NK-92 (cell line): ENCODE measurements around the gene FOXO1.

Experiments used
- DNase-seq: peaks from one replicate; lab custom pipeline; 2025; ENCODE audit not compliant: unreplicated experiment; lab: John Stamatoyannopoulos, UW

Gene FOXO1

DNA sequence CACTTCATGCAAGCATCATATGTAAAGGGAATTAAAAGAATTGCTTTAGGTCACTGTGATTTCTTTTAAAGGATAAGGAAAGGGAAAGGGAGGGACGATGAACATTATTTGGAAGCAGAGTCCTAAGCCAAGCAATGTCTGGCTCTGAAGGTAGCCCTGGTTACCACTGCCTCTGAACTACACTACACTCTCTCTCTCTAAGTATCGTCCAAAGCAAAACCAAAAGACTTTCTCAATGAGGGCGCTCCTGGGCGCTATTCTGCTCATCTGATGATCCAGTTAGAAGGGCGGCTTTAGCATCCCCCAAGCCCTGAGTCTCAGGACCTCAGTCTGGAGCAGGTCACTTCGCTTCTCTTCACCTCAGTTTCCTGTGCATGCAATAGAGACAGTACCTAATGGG lies 26.2 kb downstream of the FOXO1 start:
- DNase-seq = no peak

DNA sequence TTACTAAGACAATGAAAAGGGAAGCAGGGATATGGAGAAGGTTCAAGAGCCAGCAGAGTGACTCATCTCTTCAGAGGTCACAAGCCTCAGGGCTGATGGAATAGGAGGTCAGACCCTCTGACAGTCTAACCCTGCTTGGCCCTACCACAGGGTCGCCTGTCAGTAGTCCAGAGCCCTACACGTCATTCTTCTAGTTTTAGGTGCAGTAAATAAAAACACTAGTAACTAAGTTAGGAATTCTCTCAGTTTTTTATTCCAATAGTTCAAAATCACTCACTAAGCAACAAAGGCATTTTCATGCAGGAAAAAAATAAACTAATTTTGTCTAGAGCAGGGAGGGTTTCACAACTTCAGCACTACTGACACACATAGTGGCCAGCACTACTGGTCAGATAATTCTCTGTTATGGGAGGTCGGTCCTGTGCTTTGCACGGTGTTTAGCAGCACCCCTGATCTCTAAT lies 27.2 kb downstream of the FOXO1 start:
- DNase-seq = no peak

DNA sequence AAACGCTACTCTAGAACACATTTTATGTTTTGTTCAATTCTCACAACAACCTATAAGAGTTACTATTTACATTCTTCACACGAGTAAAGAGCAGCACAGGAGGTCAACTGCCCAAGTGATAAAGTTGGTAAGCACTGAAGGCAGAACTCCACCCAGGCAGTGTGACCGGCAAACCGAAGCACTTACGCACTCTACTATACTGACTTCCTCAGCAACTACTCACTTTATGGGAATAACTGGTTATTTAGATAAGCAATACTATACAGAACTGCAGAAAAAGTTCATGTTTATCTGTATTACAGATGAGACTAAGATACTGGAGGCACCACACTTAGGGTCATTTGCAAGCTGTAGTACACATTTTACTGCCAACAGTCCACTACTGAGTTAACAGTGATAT lies 28.8 kb downstream of the FOXO1 start:
- no peak for DNase-seq

DNA sequence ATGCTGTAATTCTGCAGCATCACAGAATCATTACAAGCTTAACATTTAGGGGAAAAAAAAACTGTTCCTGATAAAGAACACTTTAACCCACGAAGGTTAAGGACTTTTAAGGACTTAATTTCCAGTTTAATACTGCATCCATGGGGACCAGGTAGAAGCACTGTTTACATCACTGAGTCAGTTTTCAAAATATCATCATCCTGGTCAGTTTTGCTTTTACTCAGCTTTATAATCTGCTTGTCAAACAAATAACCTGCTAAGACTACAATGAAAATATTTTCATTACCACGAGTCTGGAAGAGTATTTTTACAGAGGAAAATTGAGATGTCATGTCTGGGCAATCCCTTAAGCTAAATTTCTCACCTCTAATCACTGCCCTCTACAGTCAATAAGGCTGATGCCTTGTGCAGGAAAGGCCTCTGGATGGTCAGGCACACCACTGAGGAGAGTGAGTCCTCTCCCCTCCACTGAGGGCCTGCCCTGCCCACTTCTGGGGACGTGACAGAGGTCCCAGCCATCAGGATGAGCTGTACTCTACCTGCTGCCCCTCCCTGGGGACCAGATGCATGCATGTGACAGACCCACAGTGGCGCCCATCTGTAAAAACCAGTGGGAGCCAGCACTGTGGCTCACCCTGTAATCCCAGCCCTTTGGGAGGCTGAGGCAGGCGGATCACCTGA lies 31.0 kb downstream of the FOXO1 start:
- no peak for DNase-seq

DNA sequence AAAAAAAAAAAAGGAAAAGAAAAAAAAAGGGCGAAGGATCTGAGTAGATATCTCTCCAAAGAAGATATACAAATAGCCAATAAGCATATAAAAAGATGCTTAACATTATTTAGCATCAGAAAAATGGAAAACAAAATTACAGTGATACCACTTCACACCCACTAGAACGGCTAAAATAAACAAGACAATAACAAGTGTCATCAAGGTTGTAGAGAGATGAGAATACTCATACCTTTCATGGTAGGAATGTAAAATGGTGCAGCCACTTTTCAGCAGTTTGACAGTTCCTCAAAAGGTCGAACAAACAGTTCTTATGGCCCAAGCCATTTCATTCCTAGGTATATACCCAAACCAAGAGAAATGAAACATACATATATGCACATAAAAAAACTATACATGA lies 33.5 kb downstream of the FOXO1 start:
- no peak for DNase-seq

DNA sequence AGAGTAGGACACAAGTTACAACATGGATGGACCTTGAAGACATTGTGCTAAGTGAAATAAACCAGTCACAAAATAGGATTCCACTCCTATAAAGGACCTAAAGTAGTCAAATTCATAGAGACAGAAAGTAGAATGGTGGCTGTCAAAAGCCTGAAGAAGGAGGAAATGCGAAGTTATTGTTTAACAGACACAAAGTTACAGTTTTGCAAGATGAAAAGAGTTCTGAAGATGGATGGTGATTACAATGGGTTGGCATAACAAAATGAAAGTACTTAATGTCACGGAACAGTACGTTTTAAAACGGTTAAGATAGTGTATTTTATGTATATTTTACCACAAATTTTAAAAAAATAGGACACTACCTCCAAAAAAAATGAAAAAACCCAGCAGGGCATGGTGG lies 34.8 kb downstream of the FOXO1 start:
- DNase-seq = no peak

DNA sequence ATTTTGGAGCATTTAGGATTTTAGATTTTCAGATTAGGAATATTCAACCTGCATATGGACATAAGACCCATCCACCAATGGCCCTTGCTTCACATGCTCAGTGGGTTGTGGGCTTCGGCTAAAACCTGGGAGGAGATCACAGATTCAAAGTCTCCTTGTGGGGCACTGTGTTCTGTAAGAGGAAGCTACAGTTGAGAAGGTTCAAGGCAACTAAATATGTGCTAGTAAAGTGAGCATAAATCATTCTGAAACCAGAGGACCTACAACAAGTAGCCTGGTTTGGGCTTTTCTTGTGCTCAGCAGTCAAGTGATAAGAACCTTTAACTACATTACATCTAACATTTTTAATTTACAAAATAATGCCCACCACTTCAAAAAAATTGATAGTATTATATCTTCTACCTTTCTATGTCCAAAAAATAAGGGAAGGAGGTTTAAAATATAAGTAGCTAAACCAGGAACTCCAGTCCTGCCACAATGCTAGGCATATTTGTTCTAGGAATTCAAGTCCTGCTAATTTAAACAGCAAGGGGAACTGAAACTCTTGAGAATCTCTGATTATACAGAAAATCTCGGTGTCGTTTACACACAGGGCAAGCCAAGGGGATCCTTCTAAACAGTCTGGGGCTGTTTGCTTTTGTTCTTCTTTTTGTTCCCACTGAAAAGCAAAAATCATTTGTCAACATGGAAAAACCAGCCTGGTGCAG lies 36.6 kb downstream of the FOXO1 start:
- no peak for DNase-seq

DNA sequence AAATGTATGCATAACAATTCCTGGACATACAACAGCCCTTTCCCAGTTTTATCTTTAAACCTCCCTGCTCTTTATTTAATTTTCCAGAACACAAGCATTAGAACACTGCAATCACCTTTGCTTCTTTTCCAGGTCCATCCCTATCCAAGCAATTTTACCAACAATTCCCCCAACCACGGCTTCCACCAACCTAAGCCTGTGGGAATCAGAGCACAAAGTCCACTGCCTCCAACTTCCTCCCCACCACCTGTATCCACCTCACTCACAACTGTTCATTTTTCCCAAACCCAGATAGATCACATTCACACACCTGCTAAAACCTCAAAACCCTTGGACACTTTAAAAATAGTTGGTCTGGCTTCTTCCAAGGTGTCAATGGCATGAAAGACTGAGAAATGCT lies 39.5 kb downstream of the FOXO1 start:
- no peak for DNase-seq

DNA sequence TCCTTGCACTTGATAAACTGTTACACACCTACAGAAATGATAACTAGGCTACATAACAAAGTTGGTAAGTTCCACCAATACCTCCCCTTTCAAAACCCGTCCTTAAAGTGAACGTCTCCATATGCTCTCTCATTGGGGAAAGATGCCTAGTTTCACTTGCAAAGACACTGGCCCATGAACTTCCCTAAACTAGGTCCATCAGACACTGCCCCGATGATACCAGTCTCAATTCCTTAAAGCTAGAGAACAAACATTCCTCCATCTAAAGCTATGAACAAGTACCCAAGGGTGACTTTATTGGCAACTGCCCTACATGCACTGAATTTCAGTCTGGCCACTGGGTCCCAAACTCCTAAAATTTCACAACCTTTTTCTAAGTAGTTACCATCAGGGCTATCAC lies 39.9 kb downstream of the FOXO1 start:
- DNase-seq = no peak

DNA sequence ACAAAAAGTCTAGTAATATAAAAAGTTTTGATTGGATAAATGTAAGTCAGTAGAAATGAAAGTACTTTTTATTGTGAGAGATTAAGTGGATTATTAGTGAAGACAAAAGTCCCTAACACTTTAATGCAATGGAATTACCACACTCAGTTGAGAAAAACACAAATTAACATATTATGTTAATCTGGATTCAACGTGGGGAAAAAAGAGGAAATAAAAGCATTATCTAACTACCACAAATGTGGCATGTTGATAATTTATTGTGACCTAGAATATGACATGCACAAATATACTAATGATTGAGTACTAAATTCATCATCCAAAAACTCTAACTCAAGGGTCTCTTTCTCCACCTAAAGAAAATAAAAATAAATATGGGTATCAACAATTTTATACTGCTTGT lies 41.5 kb downstream of the FOXO1 start:
- DNase-seq = no peak

DNA sequence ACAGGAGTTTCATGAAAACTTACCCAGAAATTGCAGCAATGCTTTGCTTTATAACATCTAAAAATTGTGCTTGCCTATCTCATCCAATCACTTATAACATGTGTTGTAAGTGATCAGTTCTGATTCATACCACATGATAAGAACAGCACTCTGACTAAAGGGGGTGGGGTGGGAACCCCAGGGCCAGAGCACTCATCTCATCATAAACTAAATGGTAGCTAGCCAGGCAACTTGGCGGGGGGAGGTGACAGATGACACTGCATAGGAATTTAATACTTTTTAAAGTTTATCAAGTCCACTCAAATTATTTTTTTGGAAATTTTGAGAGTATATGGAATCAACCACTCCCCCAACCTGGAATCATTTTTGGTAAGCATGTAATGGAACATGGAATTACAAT lies 42.1 kb downstream of the FOXO1 start:
- DNase-seq = no peak

DNA sequence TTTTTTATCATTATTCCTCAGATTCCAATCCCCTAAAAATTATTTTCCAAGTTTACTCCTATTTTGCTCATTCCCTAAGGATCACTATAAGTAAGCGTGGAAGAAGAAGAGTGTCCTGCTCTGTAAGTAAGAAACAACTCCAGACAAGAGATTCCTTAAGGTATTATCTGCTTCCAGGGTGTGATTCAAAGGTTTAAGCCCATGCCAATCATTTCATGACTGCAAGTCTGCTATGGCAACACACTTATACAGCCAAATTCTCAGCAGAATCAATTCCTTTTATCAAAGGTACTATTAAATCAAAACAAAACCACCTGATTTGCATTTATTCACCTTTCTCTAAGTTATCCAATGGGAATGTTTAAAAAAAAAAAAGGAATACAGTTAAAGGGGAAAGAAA lies 43.7 kb downstream of the FOXO1 start:
- DNase-seq = no peak

DNA sequence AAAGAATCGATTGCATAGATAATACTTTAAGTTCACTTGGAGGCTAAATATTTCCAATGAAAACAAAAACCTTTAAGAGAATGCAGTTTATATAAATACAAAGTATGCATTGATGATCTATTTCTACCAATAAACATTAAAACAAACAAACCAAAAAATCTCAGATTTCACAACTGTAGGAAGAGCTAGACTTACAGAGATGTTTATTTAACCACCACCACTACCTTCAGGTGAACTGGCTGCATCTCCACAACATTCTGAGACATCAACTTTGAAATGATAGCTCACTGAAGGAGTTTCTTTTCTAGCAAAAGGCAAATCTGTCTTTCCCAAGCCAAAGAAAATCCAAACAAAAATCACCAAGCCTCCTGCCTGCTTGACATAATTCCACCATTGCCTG lies 44.2 kb downstream of the FOXO1 start:
- no peak for DNase-seq

DNA sequence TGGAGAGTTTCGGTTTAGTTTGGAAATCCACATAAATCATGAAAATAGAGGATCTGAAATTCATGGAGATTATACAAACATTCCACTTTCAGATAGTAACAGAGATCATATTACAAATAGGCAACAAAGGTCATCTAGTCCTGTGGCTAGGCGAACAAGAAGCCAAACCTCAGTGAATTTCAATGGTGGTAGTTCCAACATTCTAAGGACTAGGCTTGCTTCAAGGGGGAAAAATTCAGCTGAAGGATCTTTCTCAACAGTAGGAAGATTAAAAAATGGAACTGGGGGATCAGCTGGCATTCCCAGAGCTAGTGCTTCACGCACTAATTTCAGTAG lies 47.0 kb downstream of the FOXO1 start:
- no peak for DNase-seq

DNA sequence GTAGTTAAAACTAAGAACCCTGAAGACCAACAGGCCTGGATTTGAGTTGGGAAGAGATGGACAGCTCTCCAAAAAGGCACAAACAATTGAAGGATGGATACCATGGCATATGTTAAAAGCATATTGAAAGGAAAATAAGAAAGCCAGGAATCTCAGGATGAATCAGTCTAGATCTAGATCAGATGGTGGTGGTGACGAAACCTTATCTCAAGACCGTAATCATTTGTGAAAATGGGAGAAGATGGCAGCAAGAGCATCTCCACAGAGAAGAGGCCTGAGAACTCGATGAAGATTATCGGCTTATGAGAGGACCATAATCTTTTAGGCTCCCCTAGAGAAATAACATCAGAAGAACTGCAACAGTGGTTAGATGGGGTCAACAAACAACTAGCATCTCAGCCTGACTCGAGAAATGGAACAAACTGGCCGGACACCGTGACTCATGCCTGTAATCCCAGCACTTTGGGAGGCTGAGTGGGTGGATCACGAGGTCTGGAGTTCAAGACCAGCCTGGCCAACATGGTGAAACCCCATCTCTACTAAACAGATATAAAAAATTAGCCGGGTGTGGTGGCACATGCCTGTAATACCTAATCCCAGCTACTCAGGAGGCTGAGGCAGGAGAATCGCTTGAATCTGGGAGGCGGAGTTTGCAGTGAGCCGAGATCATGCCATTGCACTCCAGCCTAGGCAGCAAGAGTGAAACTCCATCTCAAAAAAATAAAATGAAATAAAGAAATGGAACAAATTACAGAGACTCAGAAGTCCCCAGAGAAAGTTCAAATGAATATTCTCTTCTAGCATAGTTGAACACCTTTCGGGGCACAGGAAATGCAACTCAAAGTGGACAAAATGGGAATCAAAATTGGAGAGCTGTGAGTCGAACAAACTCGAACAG lies 47.6 kb downstream of the FOXO1 start:
- DNase-seq = no peak

DNA sequence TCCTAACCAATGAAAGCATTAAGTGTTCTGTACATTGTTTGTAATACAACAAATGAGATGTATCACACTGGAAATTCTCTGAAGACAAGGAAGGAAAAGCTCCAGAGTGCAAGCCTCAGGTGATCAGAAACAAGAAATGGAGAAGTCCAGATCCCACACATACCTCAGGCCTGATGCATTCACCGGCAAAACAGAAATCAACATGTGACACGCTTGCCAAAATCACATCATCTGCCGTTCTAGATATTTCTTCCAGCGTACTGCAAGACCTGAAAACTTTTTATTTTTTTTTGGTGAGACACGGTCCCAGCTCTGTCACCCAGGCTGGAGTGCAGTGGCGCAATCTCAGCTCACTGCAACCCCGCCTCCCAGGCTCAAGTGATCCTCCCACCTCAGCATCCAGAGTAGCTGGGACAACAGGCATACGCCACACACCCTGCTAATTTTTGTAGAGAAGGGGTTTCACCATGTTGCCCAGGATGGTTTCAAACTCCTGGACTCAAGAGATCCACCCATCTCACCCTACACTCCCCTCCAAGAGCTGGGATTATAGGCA lies 48.6 kb downstream of the FOXO1 start:
- no peak for DNase-seq

DNA sequence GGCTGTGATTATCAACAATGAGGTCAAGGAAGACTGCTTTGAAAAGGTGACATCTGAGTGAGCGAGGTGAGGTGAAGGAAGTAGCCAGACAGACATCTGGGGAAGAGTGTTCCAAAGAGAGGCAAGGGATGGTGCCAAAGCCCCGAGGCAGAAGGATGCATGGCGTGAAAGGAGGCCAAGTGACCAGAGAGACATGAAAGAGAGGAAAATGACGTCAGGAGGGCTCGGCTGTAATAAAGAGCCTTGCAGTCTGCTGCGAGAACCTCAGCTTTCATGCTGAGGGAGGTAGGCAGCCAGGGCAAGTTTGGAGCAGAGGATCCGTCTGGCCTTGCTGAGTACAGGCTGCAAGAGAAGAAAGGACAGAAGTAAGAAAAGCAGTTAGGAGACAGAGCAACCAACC lies 50.8 kb downstream of the FOXO1 start:
- DNase-seq = no peak

DNA sequence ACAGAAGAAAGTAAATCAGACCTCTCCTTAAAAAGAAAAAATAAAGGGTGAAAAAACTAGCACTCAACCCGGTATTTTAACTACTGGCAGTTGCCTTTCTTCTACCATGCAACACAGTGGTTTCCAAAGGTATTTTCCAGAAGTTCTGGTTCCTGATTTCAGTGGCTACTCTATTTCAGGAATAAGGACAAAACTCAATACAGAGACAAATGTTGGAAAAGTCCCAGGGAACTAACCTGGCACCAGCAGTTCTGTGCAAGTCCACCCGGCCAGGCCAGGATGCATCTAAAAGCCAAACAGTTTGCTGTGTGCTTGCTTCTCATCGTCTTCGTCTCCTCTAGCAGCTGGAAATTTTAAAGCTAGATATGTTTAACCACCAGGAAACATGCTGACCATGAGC lies 52.5 kb downstream of the FOXO1 start:
- no peak for DNase-seq

DNA sequence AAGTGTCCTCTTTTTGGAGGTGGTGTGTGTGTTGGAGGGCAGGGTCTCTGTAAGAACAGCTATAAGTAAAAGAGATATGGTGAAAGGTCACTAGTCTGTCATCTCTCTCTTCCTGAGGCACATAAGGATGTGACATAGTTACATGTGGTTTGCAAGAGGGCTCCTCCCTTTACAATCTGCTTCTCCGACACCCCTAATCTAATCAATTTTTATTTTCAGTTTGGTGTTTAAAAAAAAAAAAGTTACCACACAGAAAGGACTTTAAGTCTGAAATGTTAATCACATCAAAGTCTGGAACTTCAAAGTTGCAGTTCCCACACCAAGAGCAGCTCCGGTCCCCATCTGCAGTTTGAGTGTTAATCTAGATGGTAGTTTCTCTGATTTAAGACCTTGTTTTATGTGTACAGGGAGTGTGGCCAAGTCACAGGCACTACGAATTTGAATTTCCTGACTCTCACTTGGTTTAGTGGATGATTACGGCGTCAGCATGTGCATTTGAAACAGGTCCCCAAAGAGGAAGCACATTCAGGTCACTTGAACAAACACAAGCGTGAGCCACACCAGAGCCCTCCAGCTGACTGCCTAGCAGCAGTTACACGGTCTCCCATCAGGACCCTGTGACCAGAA lies 53.1 kb downstream of the FOXO1 start:
- DNase-seq = no peak

DNA sequence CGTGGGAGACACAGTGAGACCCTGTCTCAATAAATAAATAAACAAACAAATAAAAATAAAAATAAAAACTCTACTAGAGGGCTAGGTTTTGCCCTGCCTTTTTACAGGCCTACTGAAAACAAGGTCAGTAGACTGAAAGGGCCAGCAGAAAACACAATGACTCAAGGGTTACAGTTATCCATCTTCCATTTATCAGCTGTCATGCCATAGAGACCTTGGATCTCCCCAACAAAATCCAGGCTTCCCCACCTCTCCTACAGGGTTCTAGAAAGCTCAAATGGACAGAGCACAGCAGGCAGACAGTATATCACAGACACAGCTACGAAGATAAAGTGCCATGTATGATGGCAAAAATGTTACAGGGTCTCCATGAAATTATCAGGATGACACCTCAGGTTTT lies 54.4 kb downstream of the FOXO1 start:
- no peak for DNase-seq

DNA sequence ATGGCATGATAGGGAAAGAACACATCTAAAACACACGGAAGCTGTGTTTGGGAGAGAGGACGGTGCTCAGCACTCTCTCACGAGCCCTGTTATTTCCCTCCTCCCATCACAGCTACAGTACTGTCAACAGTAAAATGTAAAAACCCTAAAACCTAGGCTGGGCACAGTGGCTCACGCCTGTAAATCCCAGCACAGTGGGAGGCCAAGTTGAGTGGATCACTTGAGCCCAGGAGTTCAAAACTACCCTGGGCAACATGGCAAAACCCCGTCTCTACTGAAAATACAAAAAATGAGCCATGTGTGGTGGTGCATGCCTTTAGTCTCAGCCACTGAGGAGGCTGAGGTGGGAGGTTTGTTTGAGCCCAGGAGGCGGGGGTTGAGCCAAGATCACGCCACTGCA lies 54.8 kb downstream of the FOXO1 start:
- DNase-seq = no peak
